K562 (cell line): ENCODE measurements around the gene INHBC. TPM values are rescaled to one million over a fixed set of nuclear protein-coding genes. Genes with fewer than 3 reads are reported as not detected.

ENCODE experiments used
- AFF4 ChIP-seq: sonication (generic); formaldehyde crosslinking; IDR thresholded peaks from 2 replicates; pipeline ENCODE4 v1.8.0; 2023; ENCODE audit warnings: mild to moderate bottlenecking, missing genetic modification reagents
- CAMTA2 ChIP-seq: fragments of 250-450 bp; sonication (Bioruptor Pico); conservative IDR thresholded peaks from 2 replicates; pipeline ENCODE4 v1.5.1; 2022
- DIDO1 ChIP-seq: fragments of 450-650 bp; IDR thresholded peaks from 2 replicates; pipeline ENCODE4 v1.6.1; 2016; ENCODE audit warnings: low read depth, missing biosample characterization, missing genetic modification characterization
- ELF1 ChIP-seq: fragments of 200-800 bp; sonication (Bioruptor generic); IDR thresholded peaks from 2 replicates; pipeline ENCODE4 v1.6.1; 2016; ENCODE audit warnings: missing genetic modification characterization, missing compliant biosample characterization
- FOXJ2 ChIP-seq: fragments of 200-800 bp; sonication (Bioruptor generic); IDR thresholded peaks from 2 replicates; pipeline ENCODE4 v1.6.1; 2016; ENCODE audit warnings: missing genetic modification characterization, missing compliant biosample characterization
- GABPA ChIP-seq: fragments of 200-800 bp; sonication (Bioruptor generic); conservative IDR thresholded peaks from 2 replicates; pipeline ENCODE4 v1.6.1; 2016; ENCODE audit warnings: low read depth, missing genetic modification characterization, missing compliant biosample characterization
- HDAC6 ChIP-seq: IDR thresholded peaks from 2 replicates; pipeline ENCODE4 v1.6.1; 2012; ENCODE audit warnings: low read depth, mild to moderate bottlenecking, control low read depth, inconsistent platforms, low read length, moderate library complexity
- MNT ChIP-seq, 2 experiments: fragments of 450-650 bp; conservative IDR thresholded peaks; 2 replicates each; pipeline ENCODE4 v1.6.1; 2017; ENCODE audit warnings: mild to moderate bottlenecking in 2 of 2, moderate library complexity in 2 of 2
- MTA1 ChIP-seq: fragments of 450-650 bp; IDR thresholded peaks from 2 replicates; pipeline ENCODE4 v1.6.1; 2017; ENCODE audit warnings: borderline replicate concordance
- MXI1 ChIP-seq: IDR thresholded peaks from 2 replicates; pipeline ENCODE4 v1.6.1; 2011; ENCODE audit warnings: low read depth, mild to moderate bottlenecking, improper control_type of control experiment, low read length
- RBBP5 ChIP-seq: fragments of 200-600 bp; sonication (generic); IDR thresholded peaks from 2 replicates; pipeline ENCODE4 v1.6.1; 2012; ENCODE audit warnings: borderline replicate concordance, mild to moderate bottlenecking, low read length, control low read depth, inconsistent platforms; ENCODE audit not compliant: insufficient read depth, poor library complexity, severe bottlenecking
- RBFOX2 ChIP-seq: fragments of 200-400 bp; formaldehyde crosslinking; IDR thresholded peaks from 2 replicates; pipeline ENCODE4 v1.6.1; 2017; ENCODE audit warnings: low read depth, mild to moderate bottlenecking, low read length, moderate library complexity
- SMARCA5 ChIP-seq: fragments of 450-650 bp; IDR thresholded peaks from 2 replicates; pipeline ENCODE4 v1.6.1; 2016
- SPI1 ChIP-seq: IDR thresholded peaks from 2 replicates; pipeline ENCODE4 v1.6.1; 2011; ENCODE audit warnings: low read depth, low read length, control low read depth, borderline replicate concordance
- ZFP36 ChIP-seq: fragments of 150-350 bp; IDR thresholded peaks from 2 replicates; pipeline ENCODE4 v1.6.1; 2018; ENCODE audit warnings: low read length, low read depth; ENCODE audit not compliant: partially characterized antibody
- ZNF146 ChIP-seq: IDR thresholded peaks from one replicate; pipeline ENCODE4 v1.6.1; 2018; ENCODE audit warnings: missing compliant biosample characterization; ENCODE audit not compliant: unreplicated experiment
- ZNF224 ChIP-seq: sonication (generic); formaldehyde crosslinking; IDR thresholded peaks from 2 replicates; pipeline ENCODE4 v1.8.0; 2022; ENCODE audit warnings: mild to moderate bottlenecking, missing genetic modification reagents
- polyA plus RNA-seq, 8 experiments: library from polyadenylated mRNA; depleted of rRNA in 4 of 8; stranded (reverse) in 5 of 8; unstranded in 3 of 8; fragments of >200 nt; fragmentation: Nextera tagmentation in 2 of 8; fragmentation: Illumina TruSeq in 1 of 8; extraction: Ambion mirVana in 2 of 8; extraction: Trizol in 1 of 8; gene quantifications; 2 replicates each; pipeline versions ENCODE4 v1.2.1 to v1.2.3, GENCODE V29; 2011 to 2014; ENCODE audit warnings: inconsistent platforms in 1 of 8, missing spikeins in 1 of 8
- total RNA-seq, 7 experiments: library from RNA; depleted of rRNA in 6 of 7; stranded (reverse); fragments of >200 nt in 6 of 7; fragmentation: Illumina TruSeq in 2 of 7; extraction: Trizol in 2 of 7; gene quantifications; 2 replicates each; pipeline versions ENCODE4 v1.2.1 to v1.2.3, GENCODE V29; 2011 to 2021; ENCODE audit warnings: low replicate concordance in 1 of 7
- TF ChIP-seq, protein P1 (sequence below): fragments of 250-450 bp; sonication (Bioruptor Pico); IDR thresholded peaks from 2 replicates; pipeline ENCODE4 v1.8.0; 2021; ENCODE audit warnings: moderate library complexity, mild to moderate bottlenecking, inconsistent platforms

The INHBC gene
- total and polyA plus RNA-seq, 9 of the 15 experiments (the other 6 are each of a cell fraction or from before 2014, with no cell fraction given): 0.07 to 0.24 (median 0.15) TPM; not detected in 4

DNA sequence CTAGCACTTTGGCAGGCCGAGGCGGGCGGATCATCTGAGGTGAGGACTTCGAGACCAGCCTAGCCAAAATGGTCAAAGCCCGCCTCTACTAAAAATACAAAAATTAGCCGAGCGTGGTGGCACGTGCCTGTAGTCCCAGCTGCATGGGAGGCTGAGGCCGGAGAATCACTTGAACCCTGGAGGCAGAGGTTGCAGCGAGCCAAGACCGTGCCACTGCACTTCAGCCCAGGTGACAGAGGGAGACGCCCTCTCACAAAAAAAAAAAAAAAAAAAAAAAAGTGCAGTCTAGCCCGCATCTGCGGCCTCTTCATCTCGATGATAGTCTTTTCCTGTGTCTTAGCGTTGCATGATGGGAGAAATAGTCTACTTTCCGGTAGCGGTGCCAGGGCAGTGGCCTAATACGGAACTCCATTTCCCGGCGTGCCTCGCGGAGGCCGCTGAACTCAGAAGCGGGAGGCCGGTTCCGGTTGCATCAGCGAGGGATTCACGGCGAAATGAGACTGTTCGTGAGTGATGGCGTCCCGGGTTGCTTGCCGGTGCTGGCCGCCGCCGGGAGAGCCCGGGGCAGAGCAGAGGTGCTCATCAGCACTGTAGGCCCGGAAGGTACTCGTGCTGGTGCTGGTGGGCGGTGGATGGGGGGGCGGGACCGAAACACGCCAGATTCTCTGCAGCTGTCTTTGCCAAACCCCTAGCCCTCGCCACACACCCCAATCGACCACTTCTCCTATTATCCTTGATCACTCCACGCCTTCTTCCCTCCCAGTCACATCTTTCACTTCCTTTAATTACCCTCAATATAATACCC is 53.2 kb downstream of the INHBC start, which contains the start of gene MARS1 (continued):
- TF ChIP-seq AFF4 (CRISPR knock-in tag): peak; percentile 69; the same call in 1 of the 2 replicates
- TF ChIP-seq HDAC6: no peak
- peak; percentile 79 for TF ChIP-seq MXI1
- TF ChIP-seq MNT (conservative IDR thresholded peaks at IDR 0.05): peak; percentile 70 to 92
- peak; percentile 35 for TF ChIP-seq ZFP36
- peak; percentile 57; the same call in 1 of the 2 replicates for TF ChIP-seq DIDO1 (tag)
- TF ChIP-seq ZNF146 (CRISPR knock-in tag): no peak
- TF ChIP-seq SPI1: peak; percentile 73
- TF ChIP-seq, protein P1, sequence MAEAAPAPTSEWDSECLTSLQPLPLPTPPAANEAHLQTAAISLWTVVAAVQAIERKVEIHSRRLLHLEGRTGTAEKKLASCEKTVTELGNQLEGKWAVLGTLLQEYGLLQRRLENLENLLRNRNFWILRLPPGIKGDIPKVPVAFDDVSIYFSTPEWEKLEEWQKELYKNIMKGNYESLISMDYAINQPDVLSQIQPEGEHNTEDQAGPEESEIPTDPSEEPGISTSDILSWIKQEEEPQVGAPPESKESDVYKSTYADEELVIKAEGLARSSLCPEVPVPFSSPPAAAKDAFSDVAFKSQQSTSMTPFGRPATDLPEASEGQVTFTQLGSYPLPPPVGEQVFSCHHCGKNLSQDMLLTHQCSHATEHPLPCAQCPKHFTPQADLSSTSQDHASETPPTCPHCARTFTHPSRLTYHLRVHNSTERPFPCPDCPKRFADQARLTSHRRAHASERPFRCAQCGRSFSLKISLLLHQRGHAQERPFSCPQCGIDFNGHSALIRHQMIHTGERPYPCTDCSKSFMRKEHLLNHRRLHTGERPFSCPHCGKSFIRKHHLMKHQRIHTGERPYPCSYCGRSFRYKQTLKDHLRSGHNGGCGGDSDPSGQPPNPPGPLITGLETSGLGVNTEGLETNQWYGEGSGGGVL (CRISPR knock-in tag): no peak
- TF ChIP-seq RBFOX2: peak; percentile 100
- peak; percentile 51; the same call in 1 of the 2 replicates for TF ChIP-seq SMARCA5
- peak; percentile 92 for TF ChIP-seq ELF1 (tag)
- TF ChIP-seq ZNF224 (CRISPR knock-in tag): peak; percentile 73; the same call in 1 of the 2 replicates
- TF ChIP-seq CAMTA2 (CRISPR knock-in tag): no peak
- peak; percentile 87 for TF ChIP-seq RBBP5
- TF ChIP-seq MTA1: 0 out of 2 replicates have a peak, but pooled peaks have one; percentile 24
- TF ChIP-seq GABPA (tag): peak; percentile 97
- TF ChIP-seq FOXJ2 (tag): peak; percentile 69; the same call in 1 of the 2 replicates
